Measurements from ENCODE around the gene ABAT. TPM values are rescaled to one million over a fixed set of nuclear protein-coding genes. Genes with fewer than 3 reads are reported as not detected.

Gene ABAT
- total RNA-seq (2014; rRNA removed; shearing (Covaris generic)), result 0.66 and 0.91 TPM in 2 replicates

DNA sequence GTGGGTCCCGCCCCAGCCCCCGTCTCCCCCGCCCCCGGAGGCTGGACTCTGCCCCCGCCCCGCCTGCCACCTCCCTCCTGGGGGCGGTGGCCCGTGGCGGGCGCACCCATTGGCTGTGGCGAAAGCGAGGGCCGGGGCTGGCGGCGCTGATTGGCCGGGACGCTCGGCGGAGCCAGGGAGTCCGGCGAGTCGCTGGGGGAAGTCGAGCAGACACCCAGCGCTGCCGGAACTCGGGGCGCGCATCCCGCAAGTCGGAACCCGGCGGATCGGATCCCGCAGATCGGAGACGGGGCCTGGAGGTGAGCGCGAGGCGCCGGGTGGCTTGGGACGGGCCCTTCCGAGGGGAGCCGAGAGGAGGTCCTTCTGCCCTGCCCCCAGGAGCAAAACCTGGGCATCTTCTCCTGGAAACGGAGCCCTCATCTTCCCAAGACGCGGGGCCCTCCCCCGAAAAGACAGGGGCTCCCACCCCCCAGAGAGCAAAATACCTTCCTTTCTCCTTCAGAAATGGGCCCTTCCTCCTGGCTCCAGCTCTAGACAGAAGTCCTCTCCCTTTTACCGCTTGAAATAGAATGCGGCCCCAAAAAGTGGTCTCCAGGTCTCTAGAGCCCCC lies at the start of gene ABAT:
Gene ABAT (plus strand): TSS at position 205 of the 610 bp plus-strand sequence. CDS start 61,123 bp downstream, outside the sequence.
- DNase-seq (ENCODE audit: low read depth), result peak; percentile 80

- no peak for DNase-seq (ENCODE audit: low read depth)
Measured at GRCh38 chr16:8625491-8626087, 48.8 kb upstream of the ABAT start.

- DNase-seq (ENCODE audit: low read depth), result no peak
Measured at GRCh38 chr16:8626946-8627345, 47.5 kb upstream of the ABAT start.

- DNase-seq (ENCODE audit: low read depth), result no peak
Measured at GRCh38 chr16:8627456-8627855, 47.0 kb upstream of the ABAT start.

DNA sequence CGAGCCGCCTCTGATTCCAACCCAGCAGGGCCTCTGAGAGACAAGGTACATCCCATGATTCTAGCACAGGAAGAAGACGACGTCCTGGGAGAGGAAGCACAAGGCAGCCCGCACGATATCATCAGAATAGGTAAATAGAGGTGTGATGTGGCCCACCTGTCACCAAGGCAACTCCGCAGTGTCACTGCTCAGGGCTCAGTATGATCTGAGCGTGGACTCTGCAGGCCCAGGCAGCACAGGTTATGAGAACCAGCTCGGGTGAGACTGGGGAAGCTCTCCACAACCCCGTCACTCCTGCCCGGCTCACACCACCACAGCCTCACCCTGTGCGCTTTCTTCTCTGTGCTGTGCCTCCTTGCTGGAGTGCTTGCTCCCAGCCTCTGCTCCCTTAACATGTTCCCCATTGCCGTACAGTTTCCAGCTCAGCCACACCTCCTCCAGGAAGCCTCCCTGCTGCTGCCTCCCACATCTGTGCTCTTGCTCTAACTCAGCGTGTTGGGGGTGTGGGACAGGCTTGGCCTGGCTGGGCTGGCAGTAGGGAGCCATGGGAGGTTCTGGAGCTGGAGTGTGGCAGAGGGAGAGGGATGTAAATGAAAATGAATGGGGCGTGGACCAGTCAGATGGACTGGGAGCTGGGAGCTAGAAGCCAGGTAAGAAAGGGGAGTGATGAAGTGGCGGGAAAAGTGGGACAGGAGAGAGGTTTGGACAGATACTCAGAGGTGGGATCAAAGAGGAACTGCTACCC lies 45.3 kb upstream of the ABAT start:
- no peak for DNase-seq (ENCODE audit: low read depth)

DNA sequence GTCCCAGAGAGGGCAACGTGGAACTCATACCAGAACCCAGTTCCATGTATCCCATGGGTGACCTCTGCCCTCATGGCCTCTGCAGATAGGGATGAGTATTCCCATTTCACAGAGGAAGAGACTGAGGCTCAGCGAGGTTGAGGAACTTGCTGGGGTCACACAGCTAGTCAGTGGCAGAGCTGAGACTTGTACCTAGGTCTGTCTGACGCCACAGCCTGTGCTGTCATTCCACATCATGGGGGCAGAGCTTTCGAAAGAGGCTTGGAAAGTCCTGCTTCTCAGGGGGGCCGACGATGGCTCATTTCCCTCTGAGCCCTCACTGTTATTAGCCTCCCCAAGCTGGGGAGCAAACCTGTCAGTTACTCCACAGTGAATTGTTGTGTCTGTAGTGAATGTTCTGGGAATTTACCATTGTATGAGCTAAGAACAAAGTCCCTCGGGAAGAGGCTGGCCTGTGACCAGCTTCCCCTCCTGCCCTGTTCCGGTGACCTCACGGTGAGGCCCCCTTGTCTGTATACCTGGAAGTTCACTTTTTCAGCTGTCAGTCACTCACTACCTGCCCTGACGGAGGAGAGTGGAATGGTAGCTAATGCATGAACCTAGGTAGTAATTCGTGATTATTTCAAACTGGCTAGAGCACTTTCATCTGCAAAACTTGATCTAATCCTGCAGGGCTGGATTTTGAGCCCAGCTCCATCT lies 44.0 kb upstream of the ABAT start:
- DNase-seq (ENCODE audit: low read depth), result no peak

DNA sequence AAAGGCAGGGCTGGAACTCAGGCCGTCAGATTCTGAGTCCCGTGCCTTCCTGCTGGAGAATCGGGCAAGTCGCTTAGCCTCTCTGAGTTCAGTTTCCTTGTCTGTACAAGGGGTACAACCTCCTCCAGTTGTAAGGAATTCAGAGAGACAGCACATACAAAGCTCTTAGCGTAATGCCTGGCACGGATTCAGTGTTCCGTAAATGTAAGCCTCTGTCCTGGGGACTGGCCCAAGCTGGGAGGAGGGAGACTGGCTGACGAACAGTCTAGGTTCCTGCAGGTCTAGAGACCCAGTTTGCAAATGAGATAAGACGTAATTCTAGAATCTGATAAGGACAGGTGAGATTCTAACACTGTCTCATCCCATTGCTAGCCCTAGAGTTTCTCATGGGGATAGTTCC lies 43.0 kb upstream of the ABAT start:
- DNase-seq (ENCODE audit: low read depth), result no peak

- DNase-seq (ENCODE audit: low read depth), result no peak
Measured at GRCh38 chr16:8631818-8632465, 42.5 kb upstream of the ABAT start.

- DNase-seq (ENCODE audit: low read depth), result no peak
Measured at GRCh38 chr16:8632675-8633182, 41.7 kb upstream of the ABAT start.

DNA sequence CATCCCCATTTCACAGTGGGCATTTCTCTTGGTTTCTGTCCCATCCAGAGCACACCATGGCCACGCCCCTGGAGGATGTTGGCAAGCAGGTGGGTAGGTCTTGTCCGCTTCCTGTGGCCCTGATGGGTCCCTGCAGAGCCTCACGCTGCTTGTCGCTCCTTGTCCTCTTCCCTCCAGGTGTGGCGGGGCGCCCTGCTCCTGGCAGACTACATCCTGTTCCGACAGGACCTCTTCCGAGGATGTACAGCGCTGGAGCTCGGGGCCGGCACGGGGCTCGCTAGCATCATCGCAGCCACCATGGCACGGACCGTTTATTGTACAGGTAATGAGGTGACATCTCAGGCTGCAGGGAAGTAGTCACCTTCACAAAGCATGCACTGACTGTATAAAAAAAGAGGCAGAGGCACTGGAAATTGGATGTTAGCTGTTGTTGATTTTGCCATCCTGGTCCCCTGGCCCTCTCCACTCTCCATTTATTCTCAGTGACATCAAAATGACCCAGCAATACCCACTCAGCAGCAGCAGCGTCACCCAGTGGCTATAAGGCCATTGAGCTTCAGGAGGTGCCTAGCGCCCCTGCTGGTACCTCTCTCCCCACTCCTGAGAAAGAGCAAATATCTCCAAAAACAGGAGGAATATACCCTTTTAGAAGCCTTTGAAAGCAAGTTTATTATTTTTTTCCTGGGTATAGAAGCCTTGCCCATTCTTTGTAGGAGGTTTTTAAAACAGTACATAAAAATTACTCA lies 39.3 kb upstream of the ABAT start:
- no peak for DNase-seq (ENCODE audit: low read depth)

DNA sequence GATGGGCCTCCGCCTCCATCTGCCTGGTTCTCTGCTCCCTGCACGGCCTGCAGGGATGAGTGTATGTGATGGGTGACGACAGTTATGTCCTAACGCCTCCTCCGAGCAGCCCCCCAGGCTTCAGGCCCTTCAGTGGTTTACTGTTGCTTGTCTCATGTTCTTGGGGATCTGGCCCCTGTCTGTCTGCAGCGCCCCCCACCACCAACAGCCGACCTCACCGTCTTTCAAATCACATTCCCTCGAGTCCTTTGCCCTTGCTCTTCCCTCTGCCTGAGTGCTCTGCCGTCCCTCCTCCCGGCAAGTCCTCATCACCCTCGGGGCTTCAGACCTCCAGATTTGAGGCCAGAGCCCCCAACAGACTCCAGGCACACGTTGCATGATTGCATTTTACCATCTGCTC lies 34.7 kb upstream of the ABAT start:
- no peak for DNase-seq (ENCODE audit: low read depth)

GRCh38 chr16:8641671-8642070 lies 32.7 kb upstream of the ABAT start:
- no peak for DNase-seq (ENCODE audit: low read depth)

- DNase-seq (ENCODE audit: low read depth), result no peak
Measured at GRCh38 chr16:8642146-8642545, 32.3 kb upstream of the ABAT start.

DNA sequence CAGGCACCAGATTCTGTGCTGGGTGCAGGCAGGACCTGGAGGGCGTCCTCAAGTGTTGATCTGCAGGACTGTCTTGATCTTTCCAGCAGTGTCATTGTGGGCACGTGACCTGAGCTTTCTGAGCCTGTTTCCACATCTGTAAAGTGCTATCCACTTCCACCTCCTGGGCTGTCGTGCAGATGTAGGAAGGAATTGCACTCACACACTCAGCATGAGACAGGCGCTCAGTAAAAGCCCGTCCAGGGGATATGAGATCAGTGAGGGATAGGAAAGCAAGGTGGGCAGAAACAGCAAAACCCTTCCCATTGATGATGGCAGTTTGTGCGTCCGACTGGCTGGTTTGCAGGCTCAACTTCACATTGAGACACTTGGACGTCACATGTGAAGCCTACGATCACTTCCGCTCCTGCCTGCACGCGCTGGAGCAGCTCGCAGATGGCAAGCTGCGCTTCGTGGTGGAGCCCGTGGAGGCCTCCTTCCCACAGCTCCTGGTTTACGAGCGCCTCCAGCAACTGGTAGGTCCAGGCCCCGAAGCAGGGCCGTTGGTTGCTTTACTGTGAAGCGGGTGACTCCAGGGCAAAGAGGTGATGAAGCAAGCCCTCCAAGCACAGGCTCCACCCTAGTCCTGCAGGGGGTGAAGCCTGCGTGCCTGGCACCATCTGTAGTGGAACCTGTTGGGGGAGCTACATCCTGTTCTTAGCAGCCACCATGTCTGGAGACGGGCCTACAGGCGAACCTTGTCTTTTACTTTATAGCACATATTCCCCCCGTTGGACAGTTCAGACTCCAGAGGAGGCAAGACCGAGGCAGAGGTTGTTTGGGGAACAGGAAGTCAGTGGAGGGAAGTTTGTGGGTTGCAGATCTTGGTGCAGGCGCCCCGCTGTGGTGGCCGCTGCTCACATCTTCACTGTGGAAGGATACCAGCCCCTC lies 29.9 kb upstream of the ABAT start:
- DNase-seq (ENCODE audit: low read depth), result no peak

- no peak for DNase-seq (ENCODE audit: low read depth)
Measured at GRCh38 chr16:8645141-8645521, 29.3 kb upstream of the ABAT start.

- DNase-seq (ENCODE audit: low read depth), result no peak
Measured at GRCh38 chr16:8645831-8646230, 28.6 kb upstream of the ABAT start.

DNA sequence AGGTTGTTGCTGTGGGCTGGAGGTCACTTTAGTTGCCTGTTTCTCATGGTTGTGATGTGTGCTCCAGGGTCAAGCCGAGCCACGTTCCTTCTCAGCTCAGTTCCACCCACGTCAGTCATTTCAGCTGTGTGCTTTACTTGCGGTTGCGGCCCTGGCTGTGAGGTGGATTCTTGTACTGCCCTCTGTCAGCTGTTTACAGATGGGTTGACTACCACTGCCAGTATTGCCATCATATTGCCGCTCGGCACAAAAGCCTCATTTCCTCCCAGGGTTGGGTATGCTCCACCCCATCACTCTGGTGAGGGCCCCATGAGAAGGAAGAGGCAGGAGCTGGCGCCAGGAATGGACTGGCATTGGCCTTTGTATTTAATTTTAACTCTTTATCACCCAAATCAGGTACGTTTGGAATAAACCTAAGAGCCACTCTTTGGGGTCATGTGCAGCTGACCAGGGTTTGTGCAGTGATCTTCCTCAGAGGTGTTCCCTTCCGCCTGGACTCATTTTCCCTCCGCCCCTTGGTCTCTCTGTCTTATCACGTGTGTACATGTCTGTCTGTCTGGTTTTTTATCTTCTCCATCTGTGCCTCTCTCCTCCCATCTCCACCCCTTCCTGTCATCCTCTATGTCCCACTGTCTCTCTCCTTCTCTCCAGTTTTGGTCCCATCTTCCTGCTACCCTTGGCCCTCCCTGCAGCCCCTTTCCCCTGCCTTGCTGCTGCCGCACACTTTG lies 27.9 kb upstream of the ABAT start:
- no peak for DNase-seq (ENCODE audit: low read depth)

DNA sequence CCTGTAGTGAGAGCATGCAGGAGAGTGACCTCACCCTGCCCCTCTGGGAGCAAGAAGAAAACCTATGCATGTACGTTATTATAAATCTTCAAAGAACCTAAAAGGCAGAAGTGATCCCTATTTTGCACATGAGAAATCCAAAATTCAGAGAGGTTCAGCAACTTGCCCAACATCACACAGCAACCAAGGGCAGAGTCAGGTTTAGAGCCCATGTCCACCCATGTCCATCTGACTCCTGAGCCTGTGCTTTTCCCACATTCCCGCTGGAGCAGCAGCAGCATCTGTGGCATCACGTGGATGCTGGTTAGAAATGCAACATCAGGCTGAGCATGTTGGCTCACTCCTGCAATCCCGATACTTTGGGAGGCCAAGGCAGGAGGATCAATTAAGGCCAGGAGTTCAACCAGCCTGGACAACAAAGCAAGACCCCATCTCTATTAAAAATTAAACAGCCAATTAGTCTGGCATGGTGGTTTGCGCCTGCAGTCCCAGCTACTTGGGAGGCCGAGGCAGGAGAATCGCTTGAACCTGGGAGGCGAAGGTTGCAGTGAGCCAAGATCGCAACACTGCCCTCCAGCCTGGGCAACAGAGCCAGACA lies 26.6 kb upstream of the ABAT start:
- no peak for DNase-seq (ENCODE audit: low read depth)

GRCh38 chr16:8648877-8649276 lies 25.5 kb upstream of the ABAT start:
- DNase-seq (ENCODE audit: low read depth), result no peak

All from M059J (cell line).